ENCODE data around the gene LZTS2.

GRCh38 chr10:100978121-100978900 is 21.3 kb upstream of the LZTS2 start:
- TF ChIP-seq, protein P1, sequence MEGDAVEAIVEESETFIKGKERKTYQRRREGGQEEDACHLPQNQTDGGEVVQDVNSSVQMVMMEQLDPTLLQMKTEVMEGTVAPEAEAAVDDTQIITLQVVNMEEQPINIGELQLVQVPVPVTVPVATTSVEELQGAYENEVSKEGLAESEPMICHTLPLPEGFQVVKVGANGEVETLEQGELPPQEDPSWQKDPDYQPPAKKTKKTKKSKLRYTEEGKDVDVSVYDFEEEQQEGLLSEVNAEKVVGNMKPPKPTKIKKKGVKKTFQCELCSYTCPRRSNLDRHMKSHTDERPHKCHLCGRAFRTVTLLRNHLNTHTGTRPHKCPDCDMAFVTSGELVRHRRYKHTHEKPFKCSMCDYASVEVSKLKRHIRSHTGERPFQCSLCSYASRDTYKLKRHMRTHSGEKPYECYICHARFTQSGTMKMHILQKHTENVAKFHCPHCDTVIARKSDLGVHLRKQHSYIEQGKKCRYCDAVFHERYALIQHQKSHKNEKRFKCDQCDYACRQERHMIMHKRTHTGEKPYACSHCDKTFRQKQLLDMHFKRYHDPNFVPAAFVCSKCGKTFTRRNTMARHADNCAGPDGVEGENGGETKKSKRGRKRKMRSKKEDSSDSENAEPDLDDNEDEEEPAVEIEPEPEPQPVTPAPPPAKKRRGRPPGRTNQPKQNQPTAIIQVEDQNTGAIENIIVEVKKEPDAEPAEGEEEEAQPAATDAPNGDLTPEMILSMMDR (IDR thresholded peaks at IDR 0.05; ENCODE audit: insufficient read depth, low read length) = no peak
- TF ChIP-seq GABPA (IDR thresholded peaks at IDR 0.05; ENCODE audit: low read depth) (no peak), REST (IDR thresholded peaks at IDR 0.05; ENCODE audit: insufficient replicate concordance, low read depth) (no peak), POLR2AphosphoS5 (IDR thresholded peaks at IDR 0.05; ENCODE audit: low read depth) (0 out of 2 replicates have a peak, but pooled peaks have one; percentile 9)
